ENCODE measurements around the gene PDPK1.

DNA sequence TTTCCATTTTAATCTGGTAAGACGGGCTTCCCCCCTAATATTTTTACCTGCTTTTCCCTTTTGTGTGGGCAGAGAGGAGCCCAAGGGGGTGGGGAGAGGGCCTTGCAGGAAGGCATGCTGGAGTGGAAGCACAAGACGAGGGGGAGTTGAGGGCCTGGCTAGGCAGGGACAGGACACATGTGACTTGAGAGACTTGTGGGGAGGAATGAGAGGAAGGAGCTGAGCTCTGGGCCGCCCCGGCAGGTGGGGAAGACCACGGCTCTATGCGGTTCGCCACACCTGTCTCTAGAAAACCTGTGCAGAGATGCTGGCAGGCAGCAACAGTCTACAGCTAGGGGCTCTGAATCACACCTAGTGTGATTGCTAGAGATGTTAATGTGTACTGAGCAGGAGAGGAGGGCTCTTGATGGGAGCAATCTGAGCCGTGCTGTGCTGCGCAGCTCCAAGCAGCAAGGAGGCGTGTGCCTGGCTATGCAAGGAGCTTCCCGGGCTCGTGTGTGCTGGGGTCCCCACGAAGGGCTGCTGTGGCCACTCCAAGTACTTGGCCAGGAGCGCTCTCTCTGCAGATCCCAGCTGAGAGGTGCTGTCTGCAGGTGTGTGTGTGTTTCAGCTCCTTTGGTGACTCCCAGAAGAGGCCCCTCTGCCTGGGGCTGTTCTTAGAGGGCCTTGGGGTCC, 50.2 kb downstream of the PDPK1 start:
- TF ChIP-seq CTCF (IDR thresholded peaks at IDR 0.05; ENCODE audit: poor library complexity) (no peak), EZH2 (IDR thresholded peaks at IDR 0.05; ENCODE audit: borderline replicate concordance) (no peak)
